Neural progenitor cell (in vitro differentiated cells): ENCODE measurements around the gene PAXIP1. TPM values are rescaled to one million over a fixed set of nuclear protein-coding genes. Genes with fewer than 3 reads are reported as not detected.
A peak's percentile ranks its signal among the peaks of the same experiment; 100 is the strongest.

Experiments
- DNase-seq: peaks from one replicate; pipeline ENCODE4 v3.0.0-alpha.2; 2016; ENCODE audit warnings: low spot score
- H2AFZ ChIP-seq: fragments of 200-600 bp; sonication (generic); replicated peaks from 2 replicates; pipeline ENCODE4 v1.6.1; 2016; ENCODE audit warnings: antibody characterized with exemption
- H3F3A ChIP-seq: fragments of 200-600 bp; sonication (generic); 2 replicates; pipeline ENCODE4 v1.6.1; 2016; ENCODE audit warnings: antibody characterized with exemption, low read depth
- H3K27ac ChIP-seq: fragments of 200-600 bp; sonication (generic); 2 replicates; pipeline ENCODE4 v1.5.1; 2016; ENCODE audit warnings: mild to moderate bottlenecking
- H3K27me3 ChIP-seq: fragments of 200-600 bp; sonication (generic); 2 replicates; pipeline ENCODE4 v1.6.1; 2016; ENCODE audit warnings: mild to moderate bottlenecking, moderate library complexity
- H3K36me3 ChIP-seq: fragments of 200-600 bp; sonication (generic); 2 replicates; pipeline ENCODE4 v1.5.1; 2016
- H3K4me1 ChIP-seq: fragments of 200-600 bp; sonication (generic); 2 replicates; pipeline ENCODE4 v1.6.1; 2016; ENCODE audit warnings: mixed run types
- H3K4me2 ChIP-seq: fragments of 200-600 bp; sonication (generic); 2 replicates; pipeline ENCODE4 v1.6.1; 2016
- H3K4me3 ChIP-seq: fragments of 200-600 bp; sonication (generic); 2 replicates; pipeline ENCODE4 v1.5.1; 2016
- H3K79me2 ChIP-seq: fragments of 200-600 bp; sonication (generic); 2 replicates; pipeline ENCODE4 v1.6.1; 2016; ENCODE audit warnings: low read depth
- H3K9ac ChIP-seq: fragments of 200-600 bp; sonication (generic); 2 replicates; pipeline ENCODE4 v1.6.1; 2016
- H3K9me3 ChIP-seq: fragments of 200-600 bp; sonication (generic); 2 replicates; pipeline ENCODE4 v1.5.1; 2016; ENCODE audit warnings: low read depth
- H4K20me1 ChIP-seq: fragments of 200-600 bp; sonication (generic); 2 replicates; pipeline ENCODE4 v1.6.1; 2016; ENCODE audit warnings: low read depth
- H3K27ac Mint-ChIP-seq: 3 replicates; pipeline ENCODE4 v1.8.0; 2021; ENCODE audit warnings: mixed read lengths
- H3K27me3 Mint-ChIP-seq: 2 replicates; pipeline ENCODE4 v1.8.0; 2022; ENCODE audit warnings: low read depth, mild to moderate bottlenecking, inconsistent platforms, moderate library complexity, mixed read lengths; ENCODE audit not compliant: insufficient read depth
- H3K36me3 Mint-ChIP-seq: 3 replicates; pipeline ENCODE4 v1.8.0; 2021; ENCODE audit warnings: mixed read lengths
- H3K4me1 Mint-ChIP-seq: 3 replicates; pipeline ENCODE4 v1.8.0; 2021; ENCODE audit warnings: mixed read lengths
- H3K4me3 Mint-ChIP-seq: 3 replicates; pipeline ENCODE4 v1.8.0; 2021; ENCODE audit warnings: mild to moderate bottlenecking, moderate library complexity, mixed read lengths
- H3K9me3 Mint-ChIP-seq: 3 replicates; pipeline ENCODE4 v1.8.0; 2020; ENCODE audit warnings: mixed read lengths
- EZH2 ChIP-seq: fragments of 200-600 bp; sonication (generic); IDR thresholded peaks from 2 replicates; pipeline ENCODE4 v1.6.1; 2017; ENCODE audit warnings: antibody characterized with exemption, mild to moderate bottlenecking, moderate library complexity
- EZH2phosphoT487 ChIP-seq: fragments of 200-600 bp; sonication (generic); IDR thresholded peaks from 2 replicates; pipeline ENCODE4 v1.6.1; 2017; ENCODE audit warnings: antibody characterized with exemption
- total RNA-seq: library from RNA; depleted of rRNA; stranded (reverse); fragments of >200 nt; gene quantifications from 2 replicates; pipeline ENCODE4 v1.2.3, GENCODE V29; 2015; ENCODE audit warnings: low replicate concordance
- TF ChIP-seq, protein P1 (sequence below): fragments of 200-600 bp; sonication (generic); IDR thresholded peaks from 2 replicates; pipeline ENCODE4 v1.5.1; 2017; ENCODE audit warnings: antibody characterized with exemption, mild to moderate bottlenecking

PAXIP1 gene, protein sequence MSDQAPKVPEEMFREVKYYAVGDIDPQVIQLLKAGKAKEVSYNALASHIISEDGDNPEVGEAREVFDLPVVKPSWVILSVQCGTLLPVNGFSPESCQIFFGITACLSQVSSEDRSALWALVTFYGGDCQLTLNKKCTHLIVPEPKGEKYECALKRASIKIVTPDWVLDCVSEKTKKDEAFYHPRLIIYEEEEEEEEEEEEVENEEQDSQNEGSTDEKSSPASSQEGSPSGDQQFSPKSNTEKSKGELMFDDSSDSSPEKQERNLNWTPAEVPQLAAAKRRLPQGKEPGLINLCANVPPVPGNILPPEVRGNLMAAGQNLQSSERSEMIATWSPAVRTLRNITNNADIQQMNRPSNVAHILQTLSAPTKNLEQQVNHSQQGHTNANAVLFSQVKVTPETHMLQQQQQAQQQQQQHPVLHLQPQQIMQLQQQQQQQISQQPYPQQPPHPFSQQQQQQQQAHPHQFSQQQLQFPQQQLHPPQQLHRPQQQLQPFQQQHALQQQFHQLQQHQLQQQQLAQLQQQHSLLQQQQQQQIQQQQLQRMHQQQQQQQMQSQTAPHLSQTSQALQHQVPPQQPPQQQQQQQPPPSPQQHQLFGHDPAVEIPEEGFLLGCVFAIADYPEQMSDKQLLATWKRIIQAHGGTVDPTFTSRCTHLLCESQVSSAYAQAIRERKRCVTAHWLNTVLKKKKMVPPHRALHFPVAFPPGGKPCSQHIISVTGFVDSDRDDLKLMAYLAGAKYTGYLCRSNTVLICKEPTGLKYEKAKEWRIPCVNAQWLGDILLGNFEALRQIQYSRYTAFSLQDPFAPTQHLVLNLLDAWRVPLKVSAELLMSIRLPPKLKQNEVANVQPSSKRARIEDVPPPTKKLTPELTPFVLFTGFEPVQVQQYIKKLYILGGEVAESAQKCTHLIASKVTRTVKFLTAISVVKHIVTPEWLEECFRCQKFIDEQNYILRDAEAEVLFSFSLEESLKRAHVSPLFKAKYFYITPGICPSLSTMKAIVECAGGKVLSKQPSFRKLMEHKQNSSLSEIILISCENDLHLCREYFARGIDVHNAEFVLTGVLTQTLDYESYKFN
- 22.3 and 26.1 TPM in 2 replicates for total RNA-seq

DNA sequence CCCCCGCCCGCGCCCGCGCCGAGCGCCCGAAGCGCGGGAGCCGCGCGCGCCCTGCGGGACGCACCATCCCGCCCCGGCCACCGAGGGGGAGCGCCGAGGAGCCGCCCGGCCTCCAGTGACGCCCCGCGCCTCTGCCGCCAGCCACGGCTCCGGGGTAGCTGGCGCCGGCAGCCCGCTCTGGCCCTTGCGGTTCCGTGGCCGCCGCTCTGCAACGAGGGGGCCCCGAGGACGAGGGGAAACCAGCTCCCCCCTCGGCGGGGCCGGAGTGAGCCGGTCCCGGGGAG lies at the start of gene PAXIP1:
Gene PAXIP1, minus strand, starts transcription at position 33 of the 284 bp plus-strand sequence. CDS start 195 bp downstream, outside the sequence.
- Histone ChIP-seq H3K4me2 (peak within 1 kb of the TSS; percentile 89), H4K20me1 (peaks cover 23% of the 10 kb centered on the region), H3K27ac (peak within 1 kb of the TSS; percentile 100), H3K4me3 (peak within 1 kb of the TSS; percentile 93), H3K9me3 (no peaks in the 10 kb centered on the region), H3K36me3 (no peaks in the 10 kb centered on the region), H2AFZ (peak within 1 kb of the TSS; percentile 98), H3F3A (peaks cover 13% of the 10 kb centered on the region), H3K4me1 (no peaks in the 10 kb centered on the region), H3K79me2 (peaks cover 64% of the 10 kb centered on the region), H3K9ac (peak within 1 kb of the TSS; percentile 99), H3K27me3 (no peaks in the 10 kb centered on the region)
- DNase-seq = peak; percentile 92
- Mint-ChIP-seq H3K9me3 (no peaks in the 10 kb centered on the region), H3K36me3 (peaks cover 10% of the 10 kb centered on the region), H3K27me3 (peaks cover 6% of the 10 kb centered on the region), H3K27ac (peak within 1 kb of the TSS; percentile 99), H3K4me1 (peaks cover 13% of the 10 kb centered on the region), H3K4me3 (peak within 1 kb of the TSS; percentile 99)
- TF ChIP-seq EZH2phosphoT487 (no peak), EZH2 (no peak)
- TF ChIP-seq, protein P1, sequence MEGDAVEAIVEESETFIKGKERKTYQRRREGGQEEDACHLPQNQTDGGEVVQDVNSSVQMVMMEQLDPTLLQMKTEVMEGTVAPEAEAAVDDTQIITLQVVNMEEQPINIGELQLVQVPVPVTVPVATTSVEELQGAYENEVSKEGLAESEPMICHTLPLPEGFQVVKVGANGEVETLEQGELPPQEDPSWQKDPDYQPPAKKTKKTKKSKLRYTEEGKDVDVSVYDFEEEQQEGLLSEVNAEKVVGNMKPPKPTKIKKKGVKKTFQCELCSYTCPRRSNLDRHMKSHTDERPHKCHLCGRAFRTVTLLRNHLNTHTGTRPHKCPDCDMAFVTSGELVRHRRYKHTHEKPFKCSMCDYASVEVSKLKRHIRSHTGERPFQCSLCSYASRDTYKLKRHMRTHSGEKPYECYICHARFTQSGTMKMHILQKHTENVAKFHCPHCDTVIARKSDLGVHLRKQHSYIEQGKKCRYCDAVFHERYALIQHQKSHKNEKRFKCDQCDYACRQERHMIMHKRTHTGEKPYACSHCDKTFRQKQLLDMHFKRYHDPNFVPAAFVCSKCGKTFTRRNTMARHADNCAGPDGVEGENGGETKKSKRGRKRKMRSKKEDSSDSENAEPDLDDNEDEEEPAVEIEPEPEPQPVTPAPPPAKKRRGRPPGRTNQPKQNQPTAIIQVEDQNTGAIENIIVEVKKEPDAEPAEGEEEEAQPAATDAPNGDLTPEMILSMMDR = no peak

DNA sequence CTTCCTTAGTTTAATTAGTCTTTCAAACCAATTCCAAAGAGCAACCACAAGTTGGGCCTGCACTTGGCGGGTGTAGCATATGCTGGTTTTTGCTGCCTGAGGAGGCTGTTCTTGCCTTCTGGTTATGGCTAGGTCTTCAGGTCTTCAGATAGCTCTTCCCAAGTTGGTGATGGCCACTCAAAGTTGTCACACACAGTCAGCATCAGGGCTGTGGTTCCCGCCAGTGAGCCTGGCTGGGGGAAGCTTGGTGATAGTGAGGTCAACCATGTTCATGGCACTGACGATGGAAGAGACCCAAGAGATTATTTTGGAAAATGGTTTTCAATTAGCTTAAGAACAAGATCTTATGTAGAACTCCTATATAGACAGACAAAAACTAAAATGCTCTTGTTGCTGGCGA lies 48.4 kb upstream of the PAXIP1 start:
- no peaks in the 10 kb centered on the region for H4K20me1 ChIP-seq
- H3K9ac ChIP-seq = no peak overlapping the region
- H3F3A ChIP-seq = no peaks in the 10 kb centered on the region
- no peaks in the 10 kb centered on the region for H3K36me3 Mint-ChIP-seq
- peaks cover 7% of the 10 kb centered on the region for H3K4me1 Mint-ChIP-seq
- no peak overlapping the region for H3K27ac Mint-ChIP-seq
- no peaks in the 10 kb centered on the region for H3K79me2 ChIP-seq
- H3K27me3 Mint-ChIP-seq = peaks cover 13% of the 10 kb centered on the region
- no peak overlapping the region for H2AFZ ChIP-seq
- H3K4me2 ChIP-seq = no peak overlapping the region
- H3K27ac ChIP-seq = no peak overlapping the region
- H3K9me3 ChIP-seq = no peaks in the 10 kb centered on the region
- no peak for DNase-seq
- H3K27me3 ChIP-seq = no peaks in the 10 kb centered on the region
- H3K9me3 Mint-ChIP-seq = no peaks in the 10 kb centered on the region
- H3K36me3 ChIP-seq = no peaks in the 10 kb centered on the region
- no peak overlapping the region for H3K4me3 Mint-ChIP-seq
- TF ChIP-seq EZH2phosphoT487 (no peak), EZH2 (no peak)
- TF ChIP-seq, protein P1 = no peak
- H3K4me1 ChIP-seq = no peaks in the 10 kb centered on the region
- H3K4me3 ChIP-seq = no peak overlapping the region

DNA sequence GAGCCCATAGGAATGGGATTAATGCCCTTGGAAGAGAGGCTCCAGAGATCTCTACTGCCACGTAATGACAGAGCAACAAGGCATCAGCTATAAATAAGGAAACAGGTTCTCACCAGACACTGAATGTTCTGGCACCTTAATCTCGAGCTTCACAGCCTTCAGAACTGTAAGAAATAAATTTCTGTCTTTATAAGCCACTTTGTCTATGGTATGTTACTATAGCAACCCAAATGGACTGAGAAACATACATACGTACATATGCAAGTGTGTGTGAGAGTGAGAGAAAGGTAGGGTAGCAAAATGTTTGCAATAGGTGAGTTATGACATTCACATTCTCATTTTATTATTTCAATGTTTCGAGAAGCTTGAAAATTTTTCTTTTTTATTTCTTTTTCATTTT lies 45.1 kb upstream of the PAXIP1 start:
- Histone ChIP-seq H3K79me2 (no peaks in the 10 kb centered on the region), H3K36me3 (no peaks in the 10 kb centered on the region), H3K27ac (no peak overlapping the region), H3K27me3 (no peaks in the 10 kb centered on the region), H3K4me3 (no peak overlapping the region), H2AFZ (no peak overlapping the region), H3K9me3 (no peaks in the 10 kb centered on the region), H3K4me1 (no peaks in the 10 kb centered on the region), H3K4me2 (no peak overlapping the region), H3F3A (no peaks in the 10 kb centered on the region), H4K20me1 (no peaks in the 10 kb centered on the region), H3K9ac (no peak overlapping the region)
- H3K36me3 Mint-ChIP-seq = no peaks in the 10 kb centered on the region
- H3K27me3 Mint-ChIP-seq = peaks cover 10% of the 10 kb centered on the region
- DNase-seq = no peak
- no peak overlapping the region for H3K4me3 Mint-ChIP-seq
- no peaks in the 10 kb centered on the region for H3K9me3 Mint-ChIP-seq
- TF ChIP-seq EZH2phosphoT487 (no peak), EZH2 (no peak)
- TF ChIP-seq, protein P1 = no peak
- H3K4me1 Mint-ChIP-seq = peaks cover 3% of the 10 kb centered on the region
- H3K27ac Mint-ChIP-seq = no peak overlapping the region
